ENCODE measurements around the gene TMTC1. TPM values are rescaled to one million over a fixed set of nuclear protein-coding genes. Genes with fewer than 3 reads are reported as not detected.

The TMTC1 gene
- total RNA-seq, 1 donor from 2014 or later = 33.2 TPM

DNA sequence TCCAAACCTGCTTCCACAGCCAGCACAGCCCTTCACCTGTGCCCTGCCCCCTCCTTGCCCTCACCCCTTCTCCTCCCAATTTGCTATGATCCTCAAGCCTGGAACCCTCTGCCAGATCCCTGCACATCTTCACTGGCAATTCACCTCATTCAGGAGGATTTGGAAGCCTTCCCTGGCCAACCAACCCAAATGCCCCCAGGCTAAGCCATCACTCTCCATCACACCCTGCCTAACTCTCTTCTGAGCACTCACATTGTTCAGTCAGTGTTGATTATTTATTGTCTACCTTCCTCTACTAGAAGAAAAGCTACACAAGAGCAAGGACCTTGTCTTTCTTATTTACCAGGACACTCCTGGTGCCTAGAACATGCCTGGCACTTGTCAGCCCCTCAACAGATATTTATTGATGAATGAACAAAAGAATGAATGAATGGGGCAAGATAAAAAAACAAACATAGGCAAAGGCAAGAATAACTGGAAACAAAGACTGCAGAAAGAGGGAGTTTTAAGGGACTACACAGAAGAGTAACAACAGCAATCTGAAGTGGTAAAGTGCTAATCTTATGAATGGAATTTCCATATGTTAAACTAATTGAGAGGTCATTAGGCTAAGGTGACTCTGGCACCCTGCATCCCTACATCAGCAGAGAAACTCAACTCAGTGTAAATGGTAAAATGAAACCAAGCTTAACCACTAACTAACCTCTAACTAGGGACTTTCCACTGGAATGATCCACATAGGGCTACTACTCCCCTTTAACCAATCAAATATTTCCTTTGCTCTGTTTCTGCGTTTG is 33.4 kb downstream of the TMTC1 start:
- no peak for DNase-seq (ENCODE audit: low spot score)
- intact Hi-C loops (cut with DNase I) = no loop called here

DNA sequence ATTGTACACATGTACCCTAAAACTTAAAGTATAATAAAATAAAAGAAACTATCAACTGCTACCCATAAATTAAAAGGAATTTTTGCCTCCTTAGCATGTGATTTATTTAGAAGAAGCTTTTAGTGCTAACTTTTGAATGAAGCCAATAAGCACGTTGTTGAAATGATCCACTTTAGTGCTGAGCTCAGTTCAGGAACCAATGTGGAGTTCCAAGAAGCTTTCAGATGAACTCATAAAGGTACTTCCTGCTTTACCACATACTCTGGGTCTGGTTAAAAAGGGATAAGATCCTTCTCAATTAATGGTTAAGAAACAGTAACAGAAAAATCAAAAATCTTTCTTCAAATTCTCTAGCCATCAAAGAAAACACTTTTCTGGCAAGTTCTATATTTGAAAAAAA is 39.4 kb downstream of the TMTC1 start:
- DNase-seq (ENCODE audit: low spot score) = no peak
- intact Hi-C loops (cut with DNase I) = no loop called here

DNA sequence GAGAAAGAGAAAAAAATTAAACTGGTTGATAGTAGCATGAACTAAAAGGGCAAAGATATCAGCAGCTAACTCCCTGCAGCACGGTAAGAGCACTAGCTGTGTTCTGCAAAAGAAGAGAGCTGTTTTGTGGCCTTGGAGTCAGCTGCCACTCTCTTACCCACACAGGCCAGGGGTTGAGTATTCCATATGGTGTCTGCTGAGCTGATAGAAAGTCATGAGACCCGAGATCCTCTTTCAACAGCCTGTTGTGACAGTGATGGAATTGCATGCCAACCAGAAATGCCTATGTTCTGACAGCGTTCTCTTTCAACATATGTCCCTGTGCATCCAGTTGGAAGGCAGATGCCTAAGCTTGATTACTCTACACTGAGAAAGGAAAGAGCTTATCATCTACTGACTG is 39.9 kb downstream of the TMTC1 start:
- DNase-seq (ENCODE audit: low spot score) = no peak
- intact Hi-C loops (cut with DNase I) = loop anchor here (2.0 kb wide), 1 partner anchor 39 kb away; the partner anchor contains the start of gene TMTC1

DNA sequence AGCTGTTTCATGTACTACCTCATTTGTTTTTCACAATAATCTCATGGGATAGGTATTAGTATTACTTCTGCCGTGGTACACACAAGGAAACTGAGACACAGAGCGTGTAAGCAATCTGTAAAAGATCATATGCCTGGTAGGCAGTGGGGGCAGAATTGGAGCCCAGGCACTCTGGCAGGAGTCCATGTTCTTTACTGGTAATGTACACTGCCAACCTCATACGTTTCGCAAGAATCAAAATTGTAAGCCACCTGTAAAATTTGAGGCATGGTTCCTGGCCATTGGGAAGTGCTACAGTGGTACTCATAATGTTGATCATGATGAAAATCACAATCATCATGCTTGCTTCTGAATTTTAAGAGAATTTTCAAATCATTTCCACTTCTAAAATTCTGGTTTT is 40.7 kb downstream of the TMTC1 start:
- DNase-seq (ENCODE audit: low spot score) = no peak
- intact Hi-C loops (cut with DNase I) = loop anchor here (2.0 kb wide), 1 partner anchor 40 kb away; the partner anchor contains the start of gene TMTC1

DNA sequence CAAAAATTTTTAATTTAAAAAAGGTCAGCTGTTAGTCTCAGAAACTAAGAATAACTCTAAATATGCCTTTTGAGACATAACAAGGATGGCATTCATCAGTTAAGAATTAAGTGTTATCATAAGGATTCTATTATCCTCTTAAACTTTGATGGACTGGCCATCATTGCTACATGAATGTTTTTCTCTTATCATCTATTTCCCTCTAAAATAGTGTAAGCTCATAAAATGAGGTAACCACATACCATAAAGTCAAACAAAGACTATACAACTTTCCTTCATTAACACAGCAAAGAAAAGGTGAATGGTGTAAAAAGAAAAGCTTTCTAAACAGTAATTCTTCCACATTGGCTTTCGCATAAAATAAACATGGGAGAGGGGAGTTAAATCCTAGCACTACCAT is 41.1 kb downstream of the TMTC1 start:
- DNase-seq (ENCODE audit: low spot score) = no peak
- intact Hi-C loops (cut with DNase I) = loop anchor here (2.0 kb wide), 1 partner anchor 40 kb away; the partner anchor contains the start of gene TMTC1

DNA sequence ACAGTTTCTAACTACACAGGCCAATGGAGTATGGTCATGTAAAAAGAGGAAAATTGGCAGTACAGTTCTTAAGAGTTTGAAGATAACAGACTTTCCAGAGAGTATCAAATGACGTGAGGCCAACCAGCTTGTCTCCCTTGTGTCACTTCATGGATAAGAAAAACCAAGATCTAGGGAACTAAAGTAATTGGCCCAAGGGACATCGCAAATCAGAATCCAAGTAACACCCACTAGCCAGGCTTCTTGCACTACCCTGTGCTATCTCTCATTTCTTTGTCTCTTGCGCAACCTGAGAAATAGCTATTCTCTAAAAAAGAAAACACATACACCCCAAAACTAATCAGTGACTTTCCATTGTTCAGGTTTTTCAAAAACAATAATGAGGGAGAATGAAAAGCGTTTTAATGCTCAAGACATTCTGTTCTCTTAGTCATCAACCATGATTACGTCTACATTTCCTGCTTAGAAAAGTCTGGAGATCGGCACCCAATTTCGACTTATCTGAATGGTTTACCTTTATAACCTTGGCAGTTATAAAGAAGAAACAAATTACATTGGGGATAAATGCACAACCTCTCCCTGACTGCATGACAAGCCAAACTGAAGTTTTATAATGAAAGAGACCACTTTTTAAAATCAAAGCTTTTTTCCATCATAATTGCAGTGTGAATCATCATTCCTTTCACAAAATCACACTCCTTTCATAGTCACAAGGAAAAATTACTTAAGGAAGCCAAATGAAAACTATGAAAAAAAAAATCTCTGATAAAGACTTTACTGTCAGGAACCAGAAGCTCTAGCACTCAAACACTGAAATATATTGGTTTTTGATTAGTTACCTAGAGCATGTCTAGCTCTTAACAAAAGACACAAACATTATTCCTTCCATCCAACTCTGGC is 42.1 kb downstream of the TMTC1 start:
- no peak for DNase-seq (ENCODE audit: low spot score)
- intact Hi-C loops (cut with DNase I) = loop anchor here (2.0 kb wide), 1 partner anchor 41 kb away; the partner anchor contains the start of gene TMTC1

DNA sequence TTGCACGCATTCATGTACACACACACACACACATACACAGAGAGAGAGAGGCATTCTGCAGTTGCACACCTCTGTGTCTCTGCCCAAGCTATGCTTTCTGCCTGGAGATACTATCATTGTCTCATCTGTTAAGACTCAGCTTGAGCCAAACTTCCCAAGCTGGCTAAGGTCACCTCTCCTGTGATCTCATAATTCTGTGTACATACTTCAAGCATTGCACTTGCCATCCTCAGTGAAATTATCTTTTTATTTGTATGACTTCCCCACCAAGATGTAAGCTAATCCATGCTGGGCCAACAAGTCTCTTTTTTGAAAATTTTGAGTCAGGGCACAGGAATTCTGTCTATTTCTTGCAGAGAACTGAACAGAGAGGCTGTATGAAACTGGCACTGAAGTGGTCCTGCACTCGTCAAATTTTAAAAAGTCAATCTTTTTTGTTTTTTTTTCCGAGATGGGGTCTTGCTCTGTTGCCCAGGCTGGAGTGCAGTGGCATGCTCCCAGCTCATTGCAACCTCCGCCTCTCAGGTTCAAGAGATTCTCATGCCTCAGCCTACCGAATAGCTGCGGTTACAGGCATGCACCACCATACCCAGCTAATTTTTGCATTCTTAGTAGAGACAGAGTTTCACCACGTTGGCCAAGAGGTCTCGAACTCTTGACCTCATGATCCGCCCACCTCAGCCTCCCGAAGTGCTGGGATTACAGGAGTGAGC is 44.3 kb downstream of the TMTC1 start:
- intact Hi-C loops (cut with DNase I) = no loop called here
- no peak for DNase-seq (ENCODE audit: low spot score)

DNA sequence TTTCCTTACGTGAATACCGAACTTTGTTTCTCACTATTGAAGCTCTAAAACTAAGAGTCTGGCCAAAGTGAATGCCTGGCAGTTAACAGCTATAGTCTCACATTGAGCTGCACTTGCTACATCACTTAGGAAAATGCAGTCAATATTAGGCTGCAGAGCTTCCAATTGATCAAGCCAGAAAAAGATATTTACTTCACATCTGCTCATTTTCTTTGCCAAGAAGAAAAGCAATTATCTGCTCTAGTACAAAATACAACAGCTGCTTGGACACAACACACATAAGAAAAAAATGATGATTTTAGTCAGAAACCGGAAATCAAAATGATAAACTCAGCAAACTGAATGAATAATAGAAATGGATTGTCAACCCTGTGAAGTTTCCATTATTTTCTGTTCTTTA is 45.4 kb downstream of the TMTC1 start:
- intact Hi-C loops (cut with DNase I) = no loop called here
- no peak for DNase-seq (ENCODE audit: low spot score)

DNA sequence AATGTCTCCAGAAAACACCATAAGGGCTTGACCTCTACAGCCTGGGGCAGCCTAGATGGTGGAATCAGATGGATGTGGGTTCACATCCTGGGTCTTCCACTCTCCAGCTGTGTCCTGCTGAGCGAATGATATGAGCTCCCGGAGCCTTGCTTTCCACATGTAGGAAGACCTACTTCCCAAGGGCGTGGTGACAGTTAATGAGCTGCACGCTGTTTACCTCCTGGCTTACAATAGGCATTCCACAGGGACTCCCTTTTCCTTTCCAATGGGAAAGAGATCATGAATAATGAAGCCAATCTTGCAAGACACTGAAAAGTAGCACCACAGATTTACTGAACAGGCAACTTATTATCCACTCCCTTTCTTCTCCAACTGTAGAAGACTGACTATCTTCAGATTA is 46.1 kb downstream of the TMTC1 start:
- no peak for DNase-seq (ENCODE audit: low spot score)
- intact Hi-C loops (cut with DNase I) = no loop called here

DNA sequence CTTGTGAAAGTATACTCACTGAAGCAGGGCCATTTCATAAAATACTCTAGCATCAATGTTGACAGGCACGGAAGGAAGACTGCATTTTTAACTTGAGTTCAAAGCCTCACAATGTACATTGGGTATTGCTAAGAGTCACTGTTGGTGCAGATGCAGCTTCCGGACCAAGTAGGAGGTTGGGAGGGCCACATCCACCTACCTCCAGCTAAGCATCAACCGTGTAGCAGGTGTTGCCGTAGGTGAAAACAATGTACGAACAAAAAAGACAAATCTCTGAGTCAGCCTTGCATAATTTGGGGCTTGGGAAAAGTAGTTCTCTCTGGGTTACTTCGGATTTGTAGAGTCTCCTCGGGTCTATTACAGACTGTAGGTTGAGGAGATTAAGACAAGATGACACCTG is 48.1 kb downstream of the TMTC1 start:
- intact Hi-C loops (cut with DNase I) = no loop called here
- no peak for DNase-seq (ENCODE audit: low spot score)

DNA sequence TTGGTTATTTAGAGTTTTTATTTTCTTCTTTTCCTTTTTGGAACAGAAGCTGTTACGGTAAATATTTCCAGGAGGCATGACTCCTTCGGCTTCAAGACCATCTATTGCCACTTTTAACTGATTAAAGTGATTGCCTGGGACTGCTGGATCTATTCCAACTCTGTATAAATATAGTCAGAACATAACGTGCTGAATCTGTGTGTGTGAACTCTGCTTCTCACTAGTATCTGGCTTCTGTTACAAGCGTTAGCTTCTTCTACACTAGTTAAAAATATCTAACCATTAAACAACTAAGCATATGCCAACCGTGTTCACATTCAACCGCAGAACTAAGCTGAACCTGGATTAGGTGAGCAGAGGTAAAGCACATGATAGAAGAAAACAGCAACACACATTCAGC is 49.0 kb downstream of the TMTC1 start:
- intact Hi-C loops (cut with DNase I) = no loop called here
- no peak for DNase-seq (ENCODE audit: low spot score)

DNA sequence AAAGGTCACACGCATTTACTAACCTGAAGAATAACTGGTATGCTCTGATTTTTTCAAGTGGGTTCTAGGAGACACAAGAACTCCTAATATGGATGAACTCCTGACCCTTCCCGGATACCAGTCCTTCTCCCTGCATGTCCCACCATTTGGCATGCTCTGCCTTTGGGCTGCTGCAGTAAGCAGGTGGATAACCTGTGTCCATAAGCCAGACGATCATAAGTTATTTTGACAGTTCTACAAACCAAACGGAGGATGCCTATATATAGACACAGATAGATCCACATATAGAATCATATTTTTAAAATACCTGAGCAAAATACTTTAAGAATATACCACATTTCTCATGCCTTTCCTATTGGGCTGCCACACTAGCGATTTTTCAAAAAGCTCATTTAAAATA is 49.4 kb downstream of the TMTC1 start:
- no peak for DNase-seq (ENCODE audit: low spot score)
- intact Hi-C loops (cut with DNase I) = no loop called here

DNA sequence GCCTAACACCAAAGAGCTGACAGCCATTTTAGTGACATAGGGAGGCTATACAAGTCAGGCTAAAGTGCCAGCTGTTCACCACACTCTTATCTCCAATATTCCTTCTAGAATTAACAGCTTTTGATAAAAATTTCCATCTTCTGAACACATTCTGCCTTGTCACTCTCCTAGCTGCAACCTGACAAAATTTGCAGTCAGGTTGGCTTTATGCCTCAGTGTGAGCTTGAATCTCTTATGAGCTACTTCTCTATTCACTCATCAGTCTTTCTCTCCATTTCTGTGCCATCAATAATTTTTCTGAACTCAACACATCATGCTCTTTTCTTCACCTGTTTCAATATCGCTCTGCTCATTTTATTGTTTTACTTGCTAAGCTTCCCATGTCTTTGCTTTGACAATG is 50.2 kb downstream of the TMTC1 start:
- DNase-seq (ENCODE audit: low spot score) = no peak
- intact Hi-C loops (cut with DNase I) = no loop called here

DNA sequence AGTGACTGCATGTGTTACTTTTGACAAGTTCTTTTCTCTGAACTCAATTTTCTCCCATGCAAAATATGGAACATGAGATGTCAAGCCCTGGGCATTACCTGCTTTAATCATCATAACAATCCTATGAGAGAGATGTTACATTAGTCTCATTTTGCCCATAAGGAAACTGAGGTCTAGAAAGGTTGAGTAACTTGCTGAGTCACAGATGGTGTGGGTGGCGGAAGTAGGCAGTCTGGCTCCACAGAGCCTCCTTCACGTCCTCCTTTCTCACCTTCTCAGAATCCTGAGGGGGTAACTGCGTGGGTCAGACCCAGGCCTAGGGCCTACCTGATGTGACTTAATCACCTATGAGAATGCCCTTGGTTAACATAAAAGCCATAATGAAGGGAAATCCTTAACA is 50.7 kb downstream of the TMTC1 start:
- DNase-seq (ENCODE audit: low spot score) = no peak
- intact Hi-C loops (cut with DNase I) = no loop called here

DNA sequence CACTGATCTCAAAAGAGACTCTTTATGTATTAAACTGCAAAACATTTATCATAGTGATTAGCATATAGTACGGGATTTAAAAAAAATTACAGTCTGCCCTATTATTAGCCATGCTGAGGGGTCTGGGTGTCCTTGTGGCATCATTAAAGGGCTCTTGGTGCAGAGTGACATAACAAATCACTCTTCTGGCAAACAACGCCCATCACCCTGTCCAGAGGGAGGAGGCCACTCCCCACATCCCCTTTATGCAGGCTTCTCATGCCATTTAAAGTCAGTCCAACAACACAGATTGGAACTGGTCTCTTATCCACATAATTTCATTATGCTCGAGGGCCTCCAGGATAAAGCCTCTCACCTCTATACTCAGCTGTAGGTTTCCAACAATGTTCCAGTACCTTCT is 51.1 kb downstream of the TMTC1 start:
- DNase-seq (ENCODE audit: low spot score) = no peak
- intact Hi-C loops (cut with DNase I) = no loop called here

DNA sequence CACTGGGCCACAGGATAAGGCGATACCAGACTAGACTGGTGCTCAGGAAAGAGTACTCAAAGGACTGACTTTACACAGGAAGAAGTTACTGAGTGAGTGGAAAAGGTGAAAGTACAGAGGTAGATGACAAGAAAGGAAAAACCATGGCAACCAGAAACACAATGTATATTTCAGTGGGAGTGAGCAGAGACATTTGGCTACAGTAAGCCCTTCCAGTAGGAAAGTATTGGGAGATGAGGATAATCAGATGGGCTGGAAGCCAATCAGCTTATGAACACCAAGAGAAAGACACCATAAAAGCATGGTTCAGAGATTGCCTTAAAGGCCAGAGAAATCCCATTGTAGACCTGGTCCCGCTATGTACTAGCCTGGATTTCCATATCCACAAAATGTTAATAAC is 51.6 kb downstream of the TMTC1 start:
- intact Hi-C loops (cut with DNase I) = no loop called here
- DNase-seq (ENCODE audit: low spot score) = no peak

DNA sequence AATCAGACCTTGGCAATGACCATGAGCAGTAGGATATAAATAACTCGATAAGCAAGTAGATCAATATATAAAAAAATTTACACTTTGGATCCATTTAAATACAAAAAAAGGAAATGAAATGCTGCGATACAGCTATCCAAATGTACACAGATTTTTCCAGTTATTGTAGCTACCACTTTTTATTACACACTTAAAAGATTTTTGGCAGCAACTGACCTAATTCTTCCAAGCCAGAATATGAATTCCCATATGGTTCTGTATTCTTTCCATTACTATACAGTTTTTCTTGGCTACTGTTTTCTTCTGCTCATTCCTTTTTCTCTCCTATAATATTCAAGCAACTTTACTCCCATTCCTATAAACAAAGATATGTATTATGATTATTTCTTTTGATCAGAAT is 52.2 kb downstream of the TMTC1 start:
- DNase-seq (ENCODE audit: low spot score) = no peak

DNA sequence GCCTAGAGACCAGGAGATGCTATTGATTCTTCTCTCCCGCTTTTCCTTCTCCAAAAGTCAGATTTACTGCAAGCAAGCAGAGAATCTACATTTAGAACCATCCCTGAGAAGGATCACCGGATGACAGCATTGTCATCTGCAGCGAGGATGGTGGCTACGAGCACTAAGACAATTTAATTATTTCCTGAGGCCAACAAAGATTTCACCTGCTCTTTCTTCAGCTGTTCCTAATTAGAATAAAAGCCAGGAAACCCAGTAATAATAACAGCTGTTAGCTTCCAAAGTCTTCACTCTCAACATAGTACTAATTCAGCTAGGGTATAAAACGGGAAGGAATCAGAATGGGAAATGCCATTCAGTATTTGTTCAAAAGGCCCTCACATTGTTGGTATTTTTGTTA is 53.3 kb downstream of the TMTC1 start:
- intact Hi-C loops (cut with DNase I) = no loop called here
- DNase-seq (ENCODE audit: low spot score) = no peak

More for the DNA sequence above, 52.2 kb downstream of the TMTC1 start:
- intact Hi-C loops (cut with DNase I) = no loop called here

DNA sequence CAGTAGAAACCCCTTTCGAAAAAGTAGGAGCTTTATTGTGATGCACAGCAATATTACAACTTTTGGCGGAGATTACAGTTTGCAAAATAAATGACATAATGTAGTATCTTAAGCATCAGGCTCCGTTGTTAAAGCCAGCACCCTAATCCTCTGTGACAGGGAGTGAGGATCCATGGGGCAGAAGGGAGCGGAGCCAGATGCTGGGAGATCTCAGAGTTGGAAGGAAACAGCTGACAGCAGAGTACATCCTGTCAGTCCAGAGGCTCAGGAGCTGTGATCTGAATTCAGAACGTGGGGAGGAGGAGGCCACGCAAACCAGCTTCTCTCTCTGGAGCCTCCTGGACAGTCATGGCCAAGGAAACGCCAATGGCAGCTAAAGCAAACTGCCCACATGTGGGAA is 55.7 kb downstream of the TMTC1 start:
- intact Hi-C loops (cut with DNase I) = loop anchor here (10.0 kb wide), 1 partner anchor 163 kb away; no protein-coding TSS in a partner anchor
- no peak for DNase-seq (ENCODE audit: low spot score)

All from cardiac septum (tissue), 1 donor.